H54 (cell line): ENCODE data around the gene TMEM156.
"Not testable (repeated sequence)": the region's sequence is repeated elsewhere in the genome, so short reads cannot be mapped to it uniquely, and the experiment has no call there.

Experiments used
- DNase-seq: peaks from one replicate; pipeline ENCODE4 v3.0.0; 2011; ENCODE audit warnings: low spot score, mixed read lengths; ENCODE audit not compliant: insufficient read length
- FAIRE-seq: peaks from 3 replicates; lab custom pipeline; 2011; peaks lifted over from hg19 to GRCh38; lab: Jason Lieb, UNC
- POLR2A ChIP-seq: IDR thresholded peaks from 2 replicates; pipeline ENCODE4 v1.6.1; 2011; ENCODE audit warnings: low read depth, mild to moderate bottlenecking, low read length

The TMEM156 gene

DNA sequence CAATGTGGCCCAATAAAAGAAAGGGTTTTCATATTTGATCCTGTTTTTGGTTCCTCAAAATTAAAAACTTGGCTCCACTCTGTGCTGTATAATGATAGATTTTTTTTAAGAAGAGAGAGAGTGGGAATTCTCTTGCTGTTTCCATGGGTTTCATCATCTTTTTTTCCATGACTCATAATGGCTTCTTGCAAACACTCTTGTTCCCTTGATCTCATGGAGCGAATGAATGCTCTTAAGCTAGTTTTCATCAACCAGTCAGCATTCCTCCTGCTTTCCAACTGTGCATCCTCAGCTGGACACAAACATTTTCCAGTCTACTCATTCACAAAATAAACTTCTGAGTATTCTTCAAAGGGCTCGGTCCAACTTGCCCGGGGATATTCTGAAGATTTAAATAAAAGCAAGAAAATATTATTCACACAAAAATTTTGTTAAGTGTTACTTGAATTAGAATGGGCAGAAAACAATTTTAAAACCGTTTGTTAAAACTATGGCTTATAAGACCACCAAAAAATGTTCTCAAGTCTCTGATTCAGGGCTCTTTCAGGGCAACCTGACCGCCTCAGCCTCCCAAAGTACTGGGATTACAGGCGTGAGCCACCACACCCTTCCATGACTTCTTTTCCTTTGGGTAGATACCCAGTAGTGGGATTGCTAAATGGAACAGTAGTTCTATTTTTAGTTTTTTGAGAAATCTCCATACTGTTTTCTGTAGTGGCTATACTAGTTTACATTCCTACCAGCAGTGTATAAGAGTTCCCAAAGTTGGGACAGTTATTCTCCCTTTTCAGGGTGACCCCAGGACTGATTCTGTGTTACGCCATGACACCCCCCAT, 64.7 kb downstream of the TMEM156 start:
- FAIRE-seq = no peak
- no peak for TF ChIP-seq POLR2A
- no peak for DNase-seq

DNA sequence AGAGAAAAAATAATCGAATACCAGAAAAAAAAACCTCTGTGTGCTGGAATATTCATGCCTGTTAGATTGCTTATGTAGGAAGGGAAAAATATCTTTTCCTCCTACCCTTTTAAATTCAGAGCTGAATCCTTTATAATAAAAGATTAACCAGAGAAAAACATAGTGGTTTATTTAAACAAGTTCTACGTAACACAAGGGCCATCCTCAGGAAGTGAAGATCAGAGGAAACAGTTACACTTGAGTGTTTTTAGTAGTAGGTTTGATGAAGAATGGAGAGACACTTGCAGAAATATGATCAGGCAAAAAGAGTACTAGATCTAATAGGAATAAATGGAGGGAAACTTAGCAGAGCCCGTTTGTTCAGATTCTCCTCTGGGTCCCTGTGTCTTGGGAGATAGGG, 66.3 kb downstream of the TMEM156 start:
- FAIRE-seq (no peak), DNase-seq (no peak)
- TF ChIP-seq POLR2A = no peak

DNA sequence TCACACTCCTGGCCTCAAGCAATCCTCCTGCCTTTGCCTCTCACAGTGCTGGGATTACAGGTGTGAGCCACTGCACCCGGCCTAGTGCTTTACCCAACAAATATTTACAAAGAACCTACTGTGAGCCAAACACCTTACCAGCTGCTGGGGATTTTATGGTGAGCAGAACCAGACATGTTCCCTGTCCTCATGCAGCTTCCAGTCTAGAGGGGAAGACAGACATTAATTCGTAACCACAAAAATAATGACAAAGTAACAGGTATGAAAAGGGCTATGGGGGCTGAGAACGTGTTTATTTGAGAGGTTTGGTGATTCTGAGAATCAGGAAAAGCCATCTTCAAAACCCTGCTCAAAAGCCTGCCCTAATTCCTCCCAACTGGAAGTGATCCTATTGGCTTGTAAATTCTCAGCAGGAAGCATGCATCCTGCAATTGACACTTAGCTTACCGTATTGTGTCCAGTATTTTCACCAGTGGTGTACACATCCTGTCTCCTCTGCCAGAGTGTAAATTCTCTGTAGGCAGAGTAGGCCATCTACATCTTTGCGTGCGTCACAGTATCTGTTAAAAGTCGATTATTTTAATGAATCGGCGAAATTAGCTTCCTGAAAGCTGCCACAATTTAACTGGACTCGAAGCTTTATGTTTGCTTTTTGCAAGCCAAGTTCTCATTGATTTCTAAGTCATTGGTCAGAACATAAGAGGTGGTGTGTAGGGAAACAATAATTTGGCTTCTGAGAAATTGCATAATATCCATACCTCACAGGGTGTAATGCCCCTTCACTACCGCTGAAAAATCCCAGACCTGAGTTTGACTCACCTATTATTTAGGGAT, 67.0 kb downstream of the TMEM156 start:
- TF ChIP-seq POLR2A = no peak
- FAIRE-seq (no peak), DNase-seq (no peak)

DNA sequence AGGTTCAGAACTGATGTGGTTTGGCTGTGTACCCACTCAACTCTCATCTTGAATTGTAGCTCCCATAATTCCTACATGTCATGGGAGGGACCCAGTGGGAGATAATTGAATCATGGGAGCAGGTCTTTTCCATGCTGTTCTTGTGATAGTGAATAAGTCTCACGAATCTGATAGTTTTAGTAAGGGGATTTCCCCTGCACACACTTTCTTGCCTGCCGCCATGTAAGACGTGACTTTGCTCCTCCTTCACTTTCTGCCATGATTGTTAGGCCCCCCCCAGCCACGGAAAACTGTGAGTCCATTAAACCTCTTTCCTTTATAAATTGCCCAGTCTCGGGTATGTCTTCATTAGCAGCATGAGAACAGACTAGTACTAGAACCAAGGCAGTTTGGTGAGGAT, 73.0 kb downstream of the TMEM156 start:
- not testable (repeated sequence) for FAIRE-seq

DNA sequence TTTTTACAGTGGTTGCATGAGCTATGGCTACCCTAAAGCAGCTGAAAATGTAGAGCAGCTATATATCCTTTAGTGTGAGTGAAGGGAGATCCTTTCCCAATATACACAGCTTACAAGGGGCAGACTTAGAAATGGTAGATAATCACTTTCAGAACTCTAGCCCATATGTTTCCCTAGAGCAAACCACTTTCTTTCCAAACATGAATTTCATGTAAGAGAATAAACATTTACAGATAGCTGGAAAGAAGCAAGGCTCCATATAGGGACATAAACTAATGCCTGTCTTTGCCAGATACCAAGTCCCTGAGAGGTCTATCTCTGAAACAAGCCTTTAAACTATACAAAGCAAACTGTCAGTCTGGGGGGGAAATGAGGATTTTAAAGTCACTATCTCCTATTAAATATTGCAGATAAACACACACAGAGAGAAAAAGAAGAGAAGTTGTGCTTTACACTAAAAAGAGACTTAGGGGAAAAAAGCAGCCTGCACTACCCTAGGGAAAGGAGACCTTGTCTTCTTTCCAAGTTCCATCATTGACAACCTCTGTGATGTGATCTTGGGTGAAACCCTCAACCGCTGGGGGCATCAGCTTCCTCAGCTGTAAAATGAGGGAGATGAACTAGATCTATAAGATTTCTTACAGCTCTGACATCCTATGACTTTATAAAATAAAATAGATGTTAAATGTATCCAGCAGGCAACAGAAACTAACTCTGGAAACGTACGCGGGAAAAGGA, 73.6 kb downstream of the TMEM156 start:
- TF ChIP-seq POLR2A = no peak
- DNase-seq (no peak), FAIRE-seq (no peak)

More for the DNA sequence above, 73.0 kb downstream of the TMEM156 start:
- not testable (repeated sequence) for DNase-seq

DNA sequence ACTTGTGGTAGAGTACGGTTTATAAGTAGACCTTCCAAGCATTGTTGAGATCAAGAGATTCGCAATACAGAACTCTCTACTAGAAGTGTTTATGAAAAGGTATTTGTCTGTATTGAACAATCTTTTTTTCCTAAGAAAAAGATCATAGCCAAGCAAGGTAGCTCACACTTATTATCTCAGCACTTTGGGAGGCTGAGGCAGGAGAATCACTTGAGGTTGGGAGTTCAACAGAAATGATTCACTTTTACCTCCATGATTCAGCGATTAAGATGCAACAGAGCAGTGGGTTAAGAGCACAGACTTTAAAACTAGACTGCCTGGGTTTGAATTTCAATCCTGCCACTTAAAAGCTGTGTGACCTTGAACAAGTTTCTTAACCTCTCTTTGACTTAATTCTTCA, 74.3 kb downstream of the TMEM156 start:
- DNase-seq = no peak
- no peak for FAIRE-seq
- no peak for TF ChIP-seq POLR2A

DNA sequence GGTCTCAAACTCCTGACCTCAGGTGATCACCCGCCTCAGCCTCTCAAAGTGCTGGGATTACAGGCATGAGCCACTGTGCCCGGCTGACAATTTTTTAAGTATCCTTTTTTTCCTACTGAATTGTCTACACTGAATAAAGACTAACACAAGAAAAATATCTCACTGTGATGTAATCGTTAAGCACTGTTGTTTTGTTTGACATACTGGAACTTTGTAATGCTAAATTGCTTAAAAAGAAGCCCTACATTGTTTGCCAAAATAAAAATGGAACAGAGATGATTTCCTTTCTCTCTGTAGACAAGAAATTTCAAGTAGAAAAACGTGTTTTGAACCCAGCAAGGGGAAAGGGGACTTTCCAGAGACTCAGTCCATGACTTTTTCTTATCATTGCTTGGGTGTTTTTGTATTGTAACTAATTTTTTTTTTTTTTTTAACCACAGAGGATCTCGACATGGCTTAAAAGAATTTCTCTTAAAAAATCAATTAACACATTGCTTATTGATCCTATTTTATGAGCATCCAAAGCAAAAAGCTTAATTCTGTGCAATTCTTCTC, 74.9 kb downstream of the TMEM156 start:
- DNase-seq (no peak), FAIRE-seq (no peak)
- no peak for TF ChIP-seq POLR2A

DNA sequence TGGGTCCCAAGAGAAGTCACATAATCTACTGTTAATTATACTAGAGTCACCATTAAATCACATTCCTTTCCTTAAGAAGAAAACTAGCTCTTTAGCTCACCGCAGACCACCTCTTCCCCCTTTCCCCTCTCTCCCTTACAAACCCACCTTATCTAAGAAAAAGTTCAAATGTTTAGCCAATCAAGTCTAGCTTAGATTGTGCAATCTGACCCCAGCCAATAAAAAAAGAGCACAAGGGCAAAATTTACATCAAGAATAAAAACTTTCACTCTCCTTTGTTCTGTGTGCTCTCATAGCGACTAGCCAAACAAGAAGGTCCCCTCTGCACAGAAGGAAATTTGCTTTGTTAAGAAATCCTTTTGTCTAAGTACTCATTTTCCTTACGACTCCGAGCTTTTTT, 76.3 kb downstream of the TMEM156 start:
- no peak for FAIRE-seq
- DNase-seq = no peak
- no peak for TF ChIP-seq POLR2A

DNA sequence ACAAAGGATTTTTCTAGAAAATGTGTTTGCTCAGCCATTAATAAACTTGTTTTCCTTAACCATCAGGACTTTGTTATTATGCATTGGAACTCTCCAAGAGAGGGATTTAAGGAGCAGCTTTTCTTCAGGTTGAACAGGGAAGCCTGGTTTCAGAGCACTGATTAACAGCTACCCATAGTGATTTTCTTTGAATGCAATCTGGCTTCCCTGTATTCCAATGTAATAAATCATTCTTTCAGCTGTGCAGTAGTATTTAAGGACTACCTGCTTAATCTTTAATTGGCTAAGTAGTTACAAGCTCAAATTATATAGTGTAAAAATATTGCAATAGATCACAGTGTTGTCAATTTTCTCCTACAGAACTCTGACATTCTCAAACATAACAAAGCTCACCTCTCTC, 77.5 kb downstream of the TMEM156 start:
- no peak for FAIRE-seq
- no peak for DNase-seq

DNA sequence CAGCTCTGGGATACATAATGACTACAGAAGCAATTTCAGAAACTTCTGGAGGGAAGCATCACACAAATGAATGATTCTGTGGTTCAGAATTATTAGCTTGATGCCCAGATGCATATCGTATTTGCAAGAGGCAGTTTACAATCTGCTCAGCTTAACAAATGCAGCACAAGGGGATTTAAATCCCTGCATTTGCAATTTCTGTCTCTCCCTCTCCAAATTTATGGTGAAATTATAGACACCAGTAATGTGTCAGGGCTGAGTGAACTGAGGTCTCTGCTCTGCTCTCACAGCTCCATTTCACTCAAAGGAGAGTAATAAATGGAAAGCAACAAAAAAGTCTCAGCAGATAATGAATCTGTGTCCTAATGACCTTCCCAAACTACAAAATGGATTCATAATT, 80.2 kb downstream of the TMEM156 start:
- no peak for FAIRE-seq
- no peak for TF ChIP-seq POLR2A
- DNase-seq = no peak

More for the DNA sequence above, 77.5 kb downstream of the TMEM156 start:
- TF ChIP-seq POLR2A = no peak

DNA sequence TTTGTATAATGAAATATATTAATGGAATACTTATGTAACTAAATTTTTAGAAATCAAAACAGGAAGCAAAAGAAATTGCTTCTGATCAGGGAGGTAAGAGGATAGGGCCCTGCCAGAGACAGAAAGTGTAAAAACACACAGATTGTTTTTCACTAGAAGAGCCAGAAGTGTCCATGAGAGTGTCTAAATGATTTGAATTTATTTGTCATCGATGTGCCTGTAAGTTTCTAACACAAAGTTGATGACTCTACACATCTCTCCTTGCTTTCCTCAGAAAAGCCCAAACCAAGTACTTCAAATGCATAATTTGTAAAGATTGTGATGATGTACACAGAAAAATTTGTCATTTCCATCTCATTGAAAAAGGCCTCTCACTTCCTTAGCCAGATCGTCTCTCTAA, 80.6 kb downstream of the TMEM156 start:
- TF ChIP-seq POLR2A = no peak
- DNase-seq (no peak), FAIRE-seq (no peak)

DNA sequence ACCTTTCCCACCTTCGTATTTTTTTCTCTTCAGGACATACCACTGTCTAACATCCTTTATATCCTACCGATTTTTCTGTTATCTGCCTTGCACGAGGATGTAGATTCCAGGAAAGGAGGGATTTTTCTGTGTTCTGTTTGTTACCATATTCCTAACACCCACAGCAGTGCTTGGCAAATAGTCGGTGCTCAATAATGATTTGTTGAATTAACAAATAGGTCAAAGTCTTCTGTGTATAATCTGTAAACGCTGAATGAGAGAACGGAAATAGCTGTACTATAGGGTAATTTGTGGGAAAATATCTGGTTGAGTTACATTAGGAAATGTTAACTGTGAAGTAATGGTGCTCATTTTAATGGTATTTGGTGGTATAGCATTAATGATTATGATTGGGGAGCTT, 81.5 kb downstream of the TMEM156 start:
- DNase-seq (no peak), FAIRE-seq (no peak)
- TF ChIP-seq POLR2A = no peak

DNA sequence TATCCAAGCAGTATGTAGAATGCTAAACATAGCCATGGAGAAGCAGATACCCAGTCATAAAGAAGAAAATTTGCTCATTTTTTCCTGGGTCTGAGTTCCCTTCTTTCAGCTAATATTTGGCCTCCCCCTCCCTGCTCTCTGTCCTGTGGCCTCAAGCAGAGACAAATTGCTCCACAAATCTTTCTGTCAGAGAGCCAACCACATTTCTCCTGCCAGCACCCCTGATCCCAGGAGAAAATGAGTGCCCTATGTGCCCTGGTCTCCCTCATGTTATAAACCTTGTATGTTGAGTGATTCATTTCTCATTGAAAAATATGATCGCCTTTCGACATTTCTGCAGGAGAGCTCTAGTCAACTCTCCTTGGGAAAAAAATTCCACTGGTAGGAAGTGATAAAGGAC, 82.0 kb downstream of the TMEM156 start:
- no peak for DNase-seq
- FAIRE-seq = no peak
- TF ChIP-seq POLR2A = no peak
